Astrocyte (in vitro differentiated cells and primary cell): ENCODE results near the gene NPIPA1.
"Not testable (repeated sequence)": the region's sequence is repeated elsewhere in the genome, so short reads cannot be mapped to it uniquely, and the experiment has no call there.

Source experiments
- CTCF ChIP-seq: IDR thresholded peaks from 2 replicates; pipeline ENCODE4 v1.5.1; 2011; ENCODE audit warnings: low read depth, mild to moderate bottlenecking, inconsistent platforms, low read length, moderate library complexity; ENCODE audit not compliant: insufficient read depth
- EZH2 ChIP-seq: IDR thresholded peaks from 2 replicates; pipeline ENCODE4 v1.6.1; 2012; ENCODE audit warnings: mild to moderate bottlenecking, low read length, inconsistent platforms; ENCODE audit not compliant: insufficient read depth

- TF ChIP-seq CTCF, EZH2: not testable (repeated sequence)
Measured at GRCh38 chr16:14973785-14974322, 36.6 kb downstream of the NPIPA1 start.
